OCI-LY7 (cell line): Measurements from ENCODE around the gene SPG21.

Source experiments
- CTCF ChIP-seq: fragments of 200-600 bp; sonication (generic); conservative IDR thresholded peaks from 2 replicates; pipeline ENCODE4 v1.5.1; 2014; ENCODE audit warnings: mild to moderate bottlenecking, antibody characterized with exemption, low read length, moderate library complexity, mixed read lengths
- EZH2phosphoT487 ChIP-seq: fragments of 200-600 bp; sonication (generic); IDR thresholded peaks from 2 replicates; pipeline ENCODE4 v1.6.1; 2018; ENCODE audit warnings: low read depth, borderline replicate concordance, mild to moderate bottlenecking, mixed run types, antibody characterized with exemption, low read length, moderate library complexity, mixed read lengths

DNA sequence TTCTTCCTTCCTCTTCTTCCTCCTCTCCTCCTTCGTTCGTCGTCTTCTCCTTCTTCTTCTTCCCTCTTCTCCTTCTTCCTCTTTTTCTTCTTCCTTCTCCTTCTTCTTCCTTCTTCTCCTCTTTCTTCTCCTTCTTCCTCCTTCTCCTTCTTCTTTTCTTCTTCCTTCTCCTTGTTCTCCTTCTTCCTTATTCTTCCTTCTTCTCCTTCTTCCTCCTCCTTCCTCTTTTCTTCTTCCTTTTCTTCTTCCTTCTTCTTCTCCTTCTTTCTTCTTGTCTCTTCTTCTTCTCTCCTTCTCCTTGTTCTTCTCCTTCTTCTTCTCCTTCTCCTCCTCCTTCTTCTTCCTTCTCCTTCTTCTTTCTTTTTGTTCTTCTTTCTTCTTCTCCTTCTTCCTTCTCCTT is 35.3 kb downstream of the SPG21 start:
- TF ChIP-seq CTCF (no peak), EZH2phosphoT487 (no peak)
